Measurements from ENCODE around the gene MCRIP1. TPM values are rescaled to one million over a fixed set of nuclear protein-coding genes. Genes with fewer than 3 reads are reported as not detected.
A peak's percentile ranks its signal among the peaks of the same experiment; 100 is the strongest.

The MCRIP1 gene
- total and polyA plus RNA-seq, 11 donors: 74.8 to 266 (median 105) TPM

GRCh38 chr17:81858170-81858966 is 25.3 kb upstream of the MCRIP1 start:
- Histone ChIP-seq H3K27ac (no peak overlapping the region), H3K27me3 (no peaks in the 10 kb centered on the region), H3K9me3 (no peaks in the 10 kb centered on the region), H3K4me3 (peak overlapping the region in 8 of 12 donors; percentile 81 to 99 (median 91)), H3K36me3 (peaks cover 0 to 66% (median 50%) of the 10 kb centered on the region in 9 donors), H3K4me1 (peaks cover 11 to 59% (median 44%) of the 10 kb centered on the region in 12 donors)
- WGBS, 4 donors: 79 to 89% (median 86%) methylated on average over 15 to 30 of the region's 30 CpGs
- ATAC-seq (no peak), DNase-seq (no peak)
- no peak for TF ChIP-seq POLR2A (IDR thresholded peaks at IDR 0.05)
- no peak for TF ChIP-seq CTCF (IDR thresholded peaks at IDR 0.05)
- intact Hi-C loops (cut with DNase I): loop anchor here in 1 of 10 donors (5.0 kb wide), 1 partner anchor 36 kb away; no protein-coding TSS in a partner anchor

- intact Hi-C loops (cut with DNase I): loop anchor here in 1 of 10 donors (5.0 kb wide), 1 partner anchor 33 kb away; no protein-coding TSS in a partner anchor
- DNase-seq: no peak
- peak; percentile 17 to 58 (median 27) for ATAC-seq
- Histone ChIP-seq H3K27me3 (no peaks in the 10 kb centered on the region), H3K4me3 (no peak overlapping the region), H3K9me3 (no peaks in the 10 kb centered on the region), H3K4me1 (peaks cover 11 to 40% (median 27%) of the 10 kb centered on the region in 12 donors), H3K36me3 (peaks cover 0 to 89% (median 81%) of the 10 kb centered on the region in 9 donors), H3K27ac (peak overlapping the region in 3 of 12 donors; percentile 2 to 22 (median 13))
- 71 to 72% (median 71%) methylated on average over 26 to 29 of the region's 29 CpGs for WGBS, 4 donors
- TF ChIP-seq POLR2A (IDR thresholded peaks at IDR 0.05): no peak
These were observed 22.1 kb upstream of the MCRIP1 start for GRCh38 chr17:81854974-81855774.

DNA sequence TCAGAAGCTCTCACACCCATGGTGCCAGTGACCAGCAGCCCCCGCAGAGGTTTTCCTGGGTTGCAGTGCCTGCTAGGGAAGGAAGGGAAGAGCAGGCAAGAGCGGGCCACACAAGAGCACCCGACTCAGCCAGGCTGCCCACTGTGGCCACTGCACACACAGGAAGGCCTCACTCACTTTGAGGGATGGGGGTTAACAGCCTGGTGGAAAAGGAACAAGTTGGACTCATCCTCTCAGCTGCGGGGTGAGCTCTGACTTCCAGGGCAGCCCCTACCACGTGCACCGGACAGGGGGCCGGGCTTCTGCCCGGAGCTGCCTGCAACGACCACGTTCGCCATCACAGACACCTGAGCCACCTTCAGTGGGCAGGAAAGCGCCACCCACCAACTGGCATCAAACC is 19.1 kb upstream of the MCRIP1 start:
- no peak overlapping the region for H3K27ac ChIP-seq
- ATAC-seq (no peak), DNase-seq (no peak)
- H3K4me1 ChIP-seq: peaks cover 0 to 15% (median 8%) of the 10 kb centered on the region in 12 donors
- H3K27me3 ChIP-seq: no peaks in the 10 kb centered on the region
- intact Hi-C loops (cut with DNase I): no loop called here
- TF ChIP-seq POLR2A (IDR thresholded peaks at IDR 0.05): no peak
- TF ChIP-seq CTCF (IDR thresholded peaks at IDR 0.05): no peak
- H3K4me3 ChIP-seq: no peak overlapping the region
- H3K9me3 ChIP-seq: no peaks in the 10 kb centered on the region
- WGBS, 4 donors: 88 to 94% (median 93%) methylated on average over 12 of the region's 12 CpGs
- H3K36me3 ChIP-seq: peaks cover 0 to 98% (median 94%) of the 10 kb centered on the region in 9 donors

- Histone ChIP-seq H3K9me3 (no peaks in the 10 kb centered on the region), H3K27ac (no peak overlapping the region), H3K36me3 (peaks cover 0 to 100% (median 95%) of the 10 kb centered on the region in 9 donors), H3K4me3 (no peak overlapping the region), H3K4me1 (peaks cover 0 to 15% (median 6%) of the 10 kb centered on the region in 12 donors), H3K27me3 (no peaks in the 10 kb centered on the region)
- TF ChIP-seq CTCF (IDR thresholded peaks at IDR 0.05) (no peak), POLR2A (IDR thresholded peaks at IDR 0.05) (no peak)
- ATAC-seq: no peak
- intact Hi-C loops (cut with DNase I): no loop called here
- DNase-seq: no peak
- 94 to 97% (median 94%) methylated on average over 16 of the region's 16 CpGs for WGBS, 4 donors
These were observed 18.3 kb upstream of the MCRIP1 start for GRCh38 chr17:81851423-81851822.

All from heart left ventricle (tissue), 16 donors.